Glutamatergic neuron (in vitro differentiated cells): Measurements from ENCODE around the gene DCXR. TPM values are rescaled to one million over a fixed set of nuclear protein-coding genes. Genes with fewer than 3 reads are reported as not detected.

Source experiments
- DNase-seq: peaks from one replicate; pipeline ENCODE4 v3.0.0; 2022
- H3K27ac Mint-ChIP-seq: one replicate; pipeline ENCODE4 v1.8.0; 2020; ENCODE audit warnings: mild to moderate bottlenecking, mixed read lengths, inconsistent platforms; ENCODE audit not compliant: unreplicated experiment
- H3K27me3 Mint-ChIP-seq: one replicate; pipeline ENCODE4 v1.8.0; 2020; ENCODE audit warnings: mild to moderate bottlenecking, moderate library complexity, mixed read lengths, inconsistent platforms; ENCODE audit not compliant: unreplicated experiment
- H3K36me3 Mint-ChIP-seq: one replicate; pipeline ENCODE4 v1.8.0; 2020; ENCODE audit warnings: mild to moderate bottlenecking, mixed read lengths, inconsistent platforms; ENCODE audit not compliant: unreplicated experiment
- H3K4me1 Mint-ChIP-seq: one replicate; pipeline ENCODE4 v1.8.0; 2020; ENCODE audit warnings: mild to moderate bottlenecking, low read depth, mixed read lengths, inconsistent platforms; ENCODE audit not compliant: unreplicated experiment
- H3K4me3 Mint-ChIP-seq: one replicate; pipeline ENCODE4 v1.8.0; 2020; ENCODE audit warnings: mild to moderate bottlenecking, mixed read lengths, inconsistent platforms; ENCODE audit not compliant: unreplicated experiment
- H3K9me3 Mint-ChIP-seq: one replicate; pipeline ENCODE4 v1.8.0; 2020; ENCODE audit warnings: mild to moderate bottlenecking, moderate library complexity, mixed read lengths, inconsistent platforms; ENCODE audit not compliant: unreplicated experiment
- CTCF ChIP-seq: fragments of 200-600 bp; sonication (generic); IDR thresholded peaks from one replicate; pipeline ENCODE4 v1.5.0; 2021; ENCODE audit not compliant: partially characterized antibody, unreplicated experiment
- total RNA-seq: library from RNA; stranded (reverse); fragmentation: NEBNext Ultra II Directional; extraction: Animal tissue kit (Norgen Biotek cat#: 25700); gene quantifications from one replicate; pipeline ENCODE4 v1.2.1, GENCODE V29; 2021; ENCODE audit not compliant: unreplicated experiment

Gene DCXR
- total RNA-seq, 1 donor from 2014 or later = 89.5 TPM

- H3K9me3 Mint-ChIP-seq = no peaks in the 10 kb centered on the region
- H3K4me1 Mint-ChIP-seq = no peaks in the 10 kb centered on the region
- no peak overlapping the region for H3K4me3 Mint-ChIP-seq
- no peak overlapping the region for H3K27ac Mint-ChIP-seq
- no peaks in the 10 kb centered on the region for H3K27me3 Mint-ChIP-seq
- DNase-seq = no peak
- H3K36me3 Mint-ChIP-seq = no peaks in the 10 kb centered on the region
- no peak for TF ChIP-seq CTCF
Observed at GRCh38 chr17:82058230-82058854, 20.8 kb upstream of the DCXR start.

- no peak overlapping the region for H3K27ac Mint-ChIP-seq
- H3K27me3 Mint-ChIP-seq = no peaks in the 10 kb centered on the region
- no peak for DNase-seq
- H3K9me3 Mint-ChIP-seq = no peaks in the 10 kb centered on the region
- H3K4me3 Mint-ChIP-seq = no peak overlapping the region
- no peak for TF ChIP-seq CTCF
- H3K36me3 Mint-ChIP-seq = no peaks in the 10 kb centered on the region
- no peaks in the 10 kb centered on the region for H3K4me1 Mint-ChIP-seq
Observed at GRCh38 chr17:82056729-82057621, 19.5 kb upstream of the DCXR start.

GRCh38 chr17:82055965-82056728 lies 18.6 kb upstream of the DCXR start:
- no peak for TF ChIP-seq CTCF
- H3K27me3 Mint-ChIP-seq = no peaks in the 10 kb centered on the region
- no peak for DNase-seq
- no peak overlapping the region for H3K27ac Mint-ChIP-seq
- H3K9me3 Mint-ChIP-seq = no peaks in the 10 kb centered on the region
- H3K4me3 Mint-ChIP-seq = no peak overlapping the region
- H3K4me1 Mint-ChIP-seq = no peaks in the 10 kb centered on the region
- H3K36me3 Mint-ChIP-seq = no peaks in the 10 kb centered on the region

GRCh38 chr17:82055023-82055964 lies 17.8 kb upstream of the DCXR start:
- TF ChIP-seq CTCF = no peak
- no peak for DNase-seq
- Mint-ChIP-seq H3K27ac (no peak overlapping the region), H3K27me3 (no peaks in the 10 kb centered on the region), H3K4me3 (no peak overlapping the region), H3K4me1 (no peaks in the 10 kb centered on the region), H3K9me3 (no peaks in the 10 kb centered on the region), H3K36me3 (no peaks in the 10 kb centered on the region)
